Nephron progenitor cell (in vitro differentiated cells): ENCODE data around the gene ZNF69.

ENCODE experiments used
- DNase-seq: peaks from one replicate; pipeline ENCODE4 v3.0.0; 2021
- H3K27ac Mint-ChIP-seq: 2 replicates; pipeline ENCODE4 v1.8.0; 2021; ENCODE audit warnings: mild to moderate bottlenecking, moderate library complexity, mixed read lengths
- H3K27me3 Mint-ChIP-seq: 2 replicates; pipeline ENCODE4 v1.8.0; 2021; ENCODE audit warnings: mild to moderate bottlenecking, low read depth, mixed read lengths; ENCODE audit not compliant: poor library complexity
- H3K36me3 Mint-ChIP-seq: 2 replicates; pipeline ENCODE4 v1.8.0; 2021; ENCODE audit warnings: low read depth, mixed read lengths
- H3K4me1 Mint-ChIP-seq: 2 replicates; pipeline ENCODE4 v1.8.0; 2021; ENCODE audit warnings: mixed read lengths
- H3K4me3 Mint-ChIP-seq: 2 replicates; pipeline ENCODE4 v1.8.0; 2021; ENCODE audit warnings: mild to moderate bottlenecking, moderate library complexity, mixed read lengths
- H3K9me3 Mint-ChIP-seq: 2 replicates; pipeline ENCODE4 v1.8.0; 2021; ENCODE audit warnings: mild to moderate bottlenecking, moderate library complexity, mixed read lengths
- TF ChIP-seq, protein P1 (sequence below): fragments of 200-600 bp; sonication (generic); IDR thresholded peaks from 2 replicates; pipeline ENCODE4 v1.5.0; 2021; ENCODE audit warnings: antibody characterized with exemption

The ZNF69 gene

DNA sequence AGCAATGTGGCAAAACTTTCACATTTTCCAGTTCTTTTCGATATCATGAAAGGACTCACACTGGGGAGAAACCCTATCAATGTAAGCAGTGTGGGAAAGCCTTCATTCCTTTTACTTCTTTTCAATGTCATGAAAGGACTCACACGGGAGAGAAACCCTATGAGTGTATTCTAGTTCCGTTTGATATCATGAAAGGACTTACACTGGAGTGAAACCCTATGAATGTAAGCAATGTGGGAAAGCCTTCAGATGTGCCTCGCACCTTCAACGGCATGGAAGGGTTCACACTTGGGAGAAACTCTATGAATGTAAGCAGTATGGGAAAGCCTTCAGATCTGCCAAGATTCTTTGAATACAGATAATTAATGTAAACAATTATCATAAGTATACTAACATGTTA, 62.7 kb downstream of the ZNF69 start:
- H3K4me3 Mint-ChIP-seq = no peak overlapping the region
- TF ChIP-seq, protein P1, sequence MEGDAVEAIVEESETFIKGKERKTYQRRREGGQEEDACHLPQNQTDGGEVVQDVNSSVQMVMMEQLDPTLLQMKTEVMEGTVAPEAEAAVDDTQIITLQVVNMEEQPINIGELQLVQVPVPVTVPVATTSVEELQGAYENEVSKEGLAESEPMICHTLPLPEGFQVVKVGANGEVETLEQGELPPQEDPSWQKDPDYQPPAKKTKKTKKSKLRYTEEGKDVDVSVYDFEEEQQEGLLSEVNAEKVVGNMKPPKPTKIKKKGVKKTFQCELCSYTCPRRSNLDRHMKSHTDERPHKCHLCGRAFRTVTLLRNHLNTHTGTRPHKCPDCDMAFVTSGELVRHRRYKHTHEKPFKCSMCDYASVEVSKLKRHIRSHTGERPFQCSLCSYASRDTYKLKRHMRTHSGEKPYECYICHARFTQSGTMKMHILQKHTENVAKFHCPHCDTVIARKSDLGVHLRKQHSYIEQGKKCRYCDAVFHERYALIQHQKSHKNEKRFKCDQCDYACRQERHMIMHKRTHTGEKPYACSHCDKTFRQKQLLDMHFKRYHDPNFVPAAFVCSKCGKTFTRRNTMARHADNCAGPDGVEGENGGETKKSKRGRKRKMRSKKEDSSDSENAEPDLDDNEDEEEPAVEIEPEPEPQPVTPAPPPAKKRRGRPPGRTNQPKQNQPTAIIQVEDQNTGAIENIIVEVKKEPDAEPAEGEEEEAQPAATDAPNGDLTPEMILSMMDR = no peak
- no peak overlapping the region for H3K27ac Mint-ChIP-seq
- H3K4me1 Mint-ChIP-seq = no peaks in the 10 kb centered on the region
- peaks cover 8% of the 10 kb centered on the region for H3K27me3 Mint-ChIP-seq
- no peak for DNase-seq
- H3K9me3 Mint-ChIP-seq = peaks cover 100% of the 10 kb centered on the region
- peaks cover 91% of the 10 kb centered on the region for H3K36me3 Mint-ChIP-seq
